IMR-90 (cell line): ENCODE data around the gene PCK2. TPM values are rescaled to one million over a fixed set of nuclear protein-coding genes. Genes with fewer than 3 reads are reported as not detected.

Experiments
- ATAC-seq: fragments of 200-7000 bp; cut with Tn5 transposase; 2 replicates; pipeline ENCODE4 v1.9.1; 2020; ENCODE audit warnings: low read depth, mild to moderate bottlenecking, moderate library complexity
- BruUV-seq: library from RNA; stranded (reverse); fragments of 400-500 nt; replicated peaks from 2 replicates; lab custom pipeline; 2021; lab: Mats Ljungman, UMichigan
- CTCF ChIA-PET: fragments of 300-600 bp; formaldehyde crosslinking; extraction: SDS; loops from one replicate; lab custom pipeline; 2021; ENCODE audit warnings: antibody characterized with exemption; lab: Yijun Ruan, JAX
- POLR2A ChIA-PET: fragments of 300-600 bp; sonication (Branson Sonifier 250); formaldehyde crosslinking; loops from one replicate; lab custom pipeline; 2022; ENCODE audit warnings: antibody characterized with exemption; ENCODE audit not compliant: unreplicated experiment; lab: Charles Lee
- DNase-seq: peaks from one replicate; pipeline ENCODE4 v3.0.0; 2013
- H2AFZ ChIP-seq: replicated peaks from 2 replicates; pipeline ENCODE3; 2013; ENCODE audit warnings: low read length, mild to moderate bottlenecking; ENCODE audit not compliant: poor library complexity
- H2AK5ac ChIP-seq: 2 replicates; pipeline ENCODE4 v1.6.1; 2013; ENCODE audit warnings: low read depth, low read length, inconsistent platforms
- H2AK9ac ChIP-seq: replicated peaks from 2 replicates; pipeline ENCODE3; 2013; ENCODE audit warnings: mild to moderate bottlenecking, low read depth, low read length, moderate library complexity; ENCODE audit not compliant: poor library complexity
- H2BK120ac ChIP-seq: 2 replicates; pipeline ENCODE4 v1.6.1; 2013; ENCODE audit warnings: low read depth, low read length, inconsistent platforms
- H2BK15ac ChIP-seq: 3 replicates; pipeline ENCODE4 v1.6.1; 2013; ENCODE audit warnings: low read depth, low read length, inconsistent platforms
- H2BK20ac ChIP-seq: 2 replicates; pipeline ENCODE4 v1.6.1; 2013; ENCODE audit warnings: low read depth, mild to moderate bottlenecking, inconsistent platforms, low read length, moderate library complexity
- H2BK5ac ChIP-seq: 2 replicates; pipeline ENCODE4 v1.6.1; 2013; ENCODE audit warnings: mild to moderate bottlenecking, low read depth, low read length, inconsistent platforms; ENCODE audit not compliant: poor library complexity, severe bottlenecking
- H3K14ac ChIP-seq: replicated peaks from 2 replicates; pipeline ENCODE4 v1.6.1; 2013; ENCODE audit warnings: low read depth, low read length, inconsistent platforms
- H3K18ac ChIP-seq: 2 replicates; pipeline ENCODE4 v1.6.1; 2013; ENCODE audit warnings: low read depth, low read length, control low read depth
- H3K23ac ChIP-seq: 2 replicates; pipeline ENCODE4 v1.6.1; 2013; ENCODE audit warnings: low read depth, low read length, inconsistent platforms
- H3K27ac ChIP-seq: 2 replicates; pipeline ENCODE4 v1.5.1; 2013; ENCODE audit warnings: mild to moderate bottlenecking, control low read depth, low read length; ENCODE audit not compliant: insufficient read depth
- H3K27me3 ChIP-seq: 2 replicates; pipeline ENCODE4 v1.6.1; 2013; ENCODE audit warnings: low read length; ENCODE audit not compliant: control insufficient read depth, insufficient read depth
- H3K36me3 ChIP-seq: 2 replicates; pipeline ENCODE4 v1.6.1; 2013; ENCODE audit warnings: low read length, mixed read lengths; ENCODE audit not compliant: control insufficient read depth, insufficient read depth
- H3K4ac ChIP-seq: 2 replicates; pipeline ENCODE4 v1.6.1; 2013; ENCODE audit warnings: low read depth, low read length, inconsistent platforms
- H3K4me1 ChIP-seq: 2 replicates; pipeline ENCODE4 v1.6.1; 2013; ENCODE audit warnings: low read length, mixed read lengths; ENCODE audit not compliant: control insufficient read depth, insufficient read depth
- H3K4me2 ChIP-seq: 2 replicates; pipeline ENCODE4 v1.6.1; 2013; ENCODE audit warnings: low read depth, mild to moderate bottlenecking, control low read depth, low read length, moderate library complexity
- H3K4me3 ChIP-seq: 2 replicates; pipeline ENCODE4 v1.5.1; 2013; ENCODE audit warnings: low read depth, mild to moderate bottlenecking, control low read depth, low read length, moderate library complexity; ENCODE audit not compliant: insufficient read depth
- H3K56ac ChIP-seq: 2 replicates; pipeline ENCODE4 v1.6.1; 2013; ENCODE audit warnings: low read length, inconsistent platforms; ENCODE audit not compliant: insufficient read depth; ENCODE audit errors: extremely low read depth
- H3K79me1 ChIP-seq, 2 experiments: 2 replicates each; pipeline ENCODE4 v1.6.1; 2013; ENCODE audit warnings: low read length in 2 of 2, inconsistent platforms in 1 of 2, low read depth in 1 of 2
- H3K9ac ChIP-seq: 2 replicates; pipeline ENCODE4 v1.6.1; 2013; ENCODE audit warnings: low read depth, low read length, control low read depth
- H3K9me1 ChIP-seq: 2 replicates; pipeline ENCODE4 v1.6.1; 2013; ENCODE audit warnings: low read length, inconsistent platforms; ENCODE audit not compliant: insufficient read depth
- H3K9me3 ChIP-seq: 2 replicates; pipeline ENCODE4 v1.6.1; 2013; ENCODE audit warnings: low read length; ENCODE audit not compliant: control insufficient read depth, insufficient read depth
- H4K20me1 ChIP-seq: 2 replicates; pipeline ENCODE4 v1.6.1; 2013; ENCODE audit warnings: low read length, inconsistent platforms; ENCODE audit not compliant: insufficient read depth
- H4K5ac ChIP-seq: 2 replicates; pipeline ENCODE4 v1.6.1; 2013; ENCODE audit warnings: mild to moderate bottlenecking, low read depth, low read length, control low read depth
- H4K8ac ChIP-seq, 2 experiments: 2 replicates each; pipeline ENCODE4 v1.6.1; 2013; ENCODE audit warnings: low read depth in 2 of 2, low read length in 2 of 2, control low read depth in 1 of 2, inconsistent platforms in 1 of 2
- H4K91ac ChIP-seq: 2 replicates; pipeline ENCODE4 v1.6.1; 2013; ENCODE audit warnings: low read depth, low read length, inconsistent platforms; ENCODE audit not compliant: insufficient read depth
- BHLHE40 ChIP-seq: fragments of 150-350 bp; IDR thresholded peaks from 2 replicates; pipeline ENCODE4 v1.6.1; 2016; ENCODE audit warnings: mild to moderate bottlenecking, low read depth, low read length
- FOS ChIP-seq: fragments of 150-350 bp; IDR thresholded peaks from 2 replicates; pipeline ENCODE4 v1.6.1; 2016; ENCODE audit warnings: low read depth, low read length
- MAZ ChIP-seq: IDR thresholded peaks from 2 replicates; pipeline ENCODE4 v1.6.1; 2012; ENCODE audit warnings: low read depth, mild to moderate bottlenecking, low read length, improper control_type of control experiment, moderate library complexity, borderline replicate concordance
- RCOR1 ChIP-seq: IDR thresholded peaks from 2 replicates; pipeline ENCODE4 v1.6.1; 2012; ENCODE audit warnings: mild to moderate bottlenecking, low read length, improper control_type of control experiment; ENCODE audit not compliant: insufficient replicate concordance
- RFX5 ChIP-seq: IDR thresholded peaks from 2 replicates; pipeline ENCODE4 v1.8.0; 2012; ENCODE audit warnings: low read depth, mild to moderate bottlenecking, low read length, moderate library complexity
- SMC3 ChIP-seq: fragments of 150-350 bp; IDR thresholded peaks from 2 replicates; pipeline ENCODE4 v1.6.1; 2016; ENCODE audit warnings: low read depth, mild to moderate bottlenecking, antibody characterized with exemption, low read length, moderate library complexity
- WGBS, 2 experiments: methylation state at CpG; one replicate each; pipeline versions ENCODE4 v1.1.5 to v1.1.7; 2013; ENCODE audit warnings: missing lambda C conversion rate in 2 of 2; ENCODE audit not compliant: insufficient read length in 1 of 2; ENCODE audit errors: extremely low coverage in 2 of 2; 5-methylcytosine and 5-hydroxymethylcytosine counted together
- dilution Hi-C: fragments of 300-500 bp; cut with HindIII; formaldehyde crosslinking; loops from one replicate; pipeline ENCODE4 v1.14.3; 2018; ENCODE audit warnings: low sequenced_read_pairs; ENCODE audit not compliant: unreplicated experiment
- in situ Hi-C: fragments of 300-500 bp; cut with MboI; formaldehyde crosslinking; loops from 3 replicates; pipeline ENCODE4 v1.14.3; 2019; ENCODE audit warnings: low sequenced_read_pairs, inconsistent platforms, mixed read lengths
- intact Hi-C: fragments of 100-400 bp; cut with micrococcal nuclease; formaldehyde crosslinking; loops from 2 replicates; pipeline ENCODE4 v1.10.0; 2022
- polyA plus RNA-seq, 3 experiments: library from polyadenylated mRNA; depleted of rRNA; stranded (reverse); fragments of >200 nt; gene quantifications; 2 replicates each; pipeline ENCODE4 v1.2.3, GENCODE V29; 2012; ENCODE audit warnings: low replicate concordance in 1 of 3
- total RNA-seq: library from RNA; depleted of rRNA; stranded (reverse); fragments of >200 nt; gene quantifications from 2 replicates; pipeline ENCODE4 v1.2.3, GENCODE V29; 2012
- TF ChIP-seq, protein P1 (sequence below): conservative IDR thresholded peaks from 2 replicates; pipeline ENCODE4 v1.5.1; 2012; ENCODE audit warnings: mild to moderate bottlenecking, low read depth, low read length, improper control_type of control experiment
- TF ChIP-seq, protein P2 (sequence below): fragments of 150-350 bp; IDR thresholded peaks from 2 replicates; pipeline ENCODE4 v1.6.1; 2017; ENCODE audit warnings: mild to moderate bottlenecking, antibody characterized with exemption, low read length, low read depth

PCK2 gene
- total and polyA plus RNA-seq, 2 of the 4 experiments (the other 2 are of a cell fraction): 13.4 to 29.4 TPM

DNA sequence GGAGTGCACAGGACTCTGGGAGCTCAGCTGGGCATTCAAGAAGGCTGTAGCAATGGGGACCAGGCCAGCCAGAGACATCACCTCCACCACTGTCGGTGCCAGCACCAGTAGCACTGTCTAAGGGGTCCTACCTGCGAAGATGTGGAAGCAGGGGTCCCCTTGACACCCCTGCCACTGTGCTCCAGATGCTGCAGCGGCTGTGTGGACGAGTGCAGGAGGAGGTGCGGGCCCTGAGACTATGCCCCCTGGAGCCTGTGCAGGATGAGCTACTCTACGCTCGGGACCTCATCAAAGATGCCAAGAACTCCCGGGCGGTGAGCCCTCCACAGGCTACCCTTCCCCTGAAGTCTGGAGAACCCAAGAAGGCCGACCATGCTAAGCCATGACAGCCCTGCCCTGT lies 33.7 kb upstream of the PCK2 start:
- in situ Hi-C loops: no loop called here
- H2AK5ac ChIP-seq: no peak overlapping the region

More for the DNA sequence above, 33.7 kb upstream of the PCK2 start:
- no peaks in the 10 kb centered on the region for H4K20me1 ChIP-seq
- no peaks in the 10 kb centered on the region for H3K79me1 ChIP-seq
- no peak overlapping the region for H3K27ac ChIP-seq
- H3K36me3 ChIP-seq: no peaks in the 10 kb centered on the region
- no peak overlapping the region for H2BK5ac ChIP-seq
- peaks cover 28% of the 10 kb centered on the region; the same call in 1 of the 2 replicates for H3K27me3 ChIP-seq
- no peak overlapping the region for H3K23ac ChIP-seq
- WGBS, 2 experiments: 63% methylated on average over 8 of the region's 10 CpGs; no CpG with 5 or more reads in 1 of the 2 experiments
- no peaks in the 10 kb centered on the region for H3K9me3 ChIP-seq
- H2BK15ac ChIP-seq: no peak overlapping the region
- DNase-seq (no peak), ATAC-seq (no peak)
- no peak overlapping the region for H4K8ac ChIP-seq
- H3K4me1 ChIP-seq: no peaks in the 10 kb centered on the region
- CTCF ChIA-PET: interaction anchor here (1.1 kb wide), 1 partner anchor 30 kb away, joined by 3 read pairs; no protein-coding TSS in a partner anchor
- no peak overlapping the region for H3K4me2 ChIP-seq
- no peak overlapping the region for H2AK9ac ChIP-seq
- H4K5ac ChIP-seq: no peak overlapping the region
- TF ChIP-seq, protein P1, sequence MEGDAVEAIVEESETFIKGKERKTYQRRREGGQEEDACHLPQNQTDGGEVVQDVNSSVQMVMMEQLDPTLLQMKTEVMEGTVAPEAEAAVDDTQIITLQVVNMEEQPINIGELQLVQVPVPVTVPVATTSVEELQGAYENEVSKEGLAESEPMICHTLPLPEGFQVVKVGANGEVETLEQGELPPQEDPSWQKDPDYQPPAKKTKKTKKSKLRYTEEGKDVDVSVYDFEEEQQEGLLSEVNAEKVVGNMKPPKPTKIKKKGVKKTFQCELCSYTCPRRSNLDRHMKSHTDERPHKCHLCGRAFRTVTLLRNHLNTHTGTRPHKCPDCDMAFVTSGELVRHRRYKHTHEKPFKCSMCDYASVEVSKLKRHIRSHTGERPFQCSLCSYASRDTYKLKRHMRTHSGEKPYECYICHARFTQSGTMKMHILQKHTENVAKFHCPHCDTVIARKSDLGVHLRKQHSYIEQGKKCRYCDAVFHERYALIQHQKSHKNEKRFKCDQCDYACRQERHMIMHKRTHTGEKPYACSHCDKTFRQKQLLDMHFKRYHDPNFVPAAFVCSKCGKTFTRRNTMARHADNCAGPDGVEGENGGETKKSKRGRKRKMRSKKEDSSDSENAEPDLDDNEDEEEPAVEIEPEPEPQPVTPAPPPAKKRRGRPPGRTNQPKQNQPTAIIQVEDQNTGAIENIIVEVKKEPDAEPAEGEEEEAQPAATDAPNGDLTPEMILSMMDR: no peak
- no peak for TF ChIP-seq FOS
- no peak for TF ChIP-seq MAZ
- TF ChIP-seq RCOR1: no peak
- TF ChIP-seq BHLHE40: no peak
- TF ChIP-seq, protein P2, sequence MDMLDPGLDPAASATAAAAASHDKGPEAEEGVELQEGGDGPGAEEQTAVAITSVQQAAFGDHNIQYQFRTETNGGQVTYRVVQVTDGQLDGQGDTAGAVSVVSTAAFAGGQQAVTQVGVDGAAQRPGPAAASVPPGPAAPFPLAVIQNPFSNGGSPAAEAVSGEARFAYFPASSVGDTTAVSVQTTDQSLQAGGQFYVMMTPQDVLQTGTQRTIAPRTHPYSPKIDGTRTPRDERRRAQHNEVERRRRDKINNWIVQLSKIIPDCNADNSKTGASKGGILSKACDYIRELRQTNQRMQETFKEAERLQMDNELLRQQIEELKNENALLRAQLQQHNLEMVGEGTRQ: no peak
- TF ChIP-seq SMC3: no peak
- no peak for TF ChIP-seq RFX5
- no peak overlapping the region for H2BK120ac ChIP-seq
- dilution Hi-C loops: no loop called here
- no peaks in the 10 kb centered on the region for H3K9me1 ChIP-seq
- H2BK20ac ChIP-seq: no peak overlapping the region
- no peak overlapping the region for H3K4ac ChIP-seq
- POLR2A ChIA-PET: no interaction called here
- intact Hi-C loops: no loop called here
- H3K56ac ChIP-seq: no peak overlapping the region
- BruUV-seq: no TSS peak
- no peak overlapping the region for H2AFZ ChIP-seq
- H3K9ac ChIP-seq: no peak overlapping the region
- no peak overlapping the region for H3K4me3 ChIP-seq
- H3K18ac ChIP-seq: no peak overlapping the region
- H4K91ac ChIP-seq: no peak overlapping the region
- H3K14ac ChIP-seq: no peak overlapping the region
